Vagina (tissue), 2 donors: ENCODE results near the gene SLC25A48.

Experiments
- CTCF ChIP-seq, 3 experiments: fragments of 450-650 bp in 2 of 3; fragments of 200-600 bp in 1 of 3; sonication (generic) in 1 of 3; IDR thresholded peaks; one replicate each; pipeline ENCODE4 v1.5.1; 2017 to 2019; ENCODE audit warnings: antibody characterized with exemption in 3 of 3, mild to moderate bottlenecking in 2 of 3, moderate library complexity in 2 of 3
- POLR2A ChIP-seq, 2 donors: fragments of 450-650 bp; IDR thresholded peaks; one replicate each; pipeline ENCODE4 v1.6.1; 2017; ENCODE audit warnings: antibody characterized with exemption in 2 of 2, mild to moderate bottlenecking in 2 of 2, moderate library complexity in 2 of 2

- TF ChIP-seq CTCF (IDR thresholded peaks at IDR 0.05) (no peak), POLR2A (IDR thresholded peaks at IDR 0.05) (no peak)
Observed at GRCh38 chr5:135875567-135875966, 41.1 kb downstream of the SLC25A48 start.
